Tibial artery (tissue), 4 donors: ENCODE results near the gene ENHO.

Source experiments
- DNase-seq, 2 donors: peaks; one replicate each; pipeline ENCODE4 v3.0.0-alpha.2; 2019
- H3K27ac ChIP-seq, 2 donors: fragments of 200-600 bp; sonication (generic) in 1 of 2; 1 replicate in 1 of 2; 2 replicates in 1 of 2; pipeline ENCODE4 v1.5.1; 2018 to 2019; ENCODE audit warnings: mild to moderate bottlenecking in 1 of 2
- H3K27me3 ChIP-seq, 2 donors: fragments of 200-600 bp; sonication (generic) in 1 of 2; one replicate each; pipeline versions ENCODE4 v1.5.1 to v1.6.0; 2016 to 2019
- H3K36me3 ChIP-seq, 3 donors: fragments of 200-600 bp; sonication (generic) in 2 of 3; one replicate each; pipeline ENCODE4 v1.5.1; 2016 to 2019; ENCODE audit warnings: mild to moderate bottlenecking in 2 of 3
- H3K4me1 ChIP-seq, 4 donors: fragments of 200-600 bp; sonication (generic) in 2 of 4; 1 replicate in 3 of 4; 2 replicates in 1 of 4; pipeline ENCODE4 v1.5.1; 2016 to 2019
- H3K4me3 ChIP-seq, 2 donors: fragments of 200-600 bp; sonication (generic) in 1 of 2; 1 replicate in 1 of 2; 2 replicates in 1 of 2; pipeline ENCODE4 v1.5.1; 2018 to 2019; ENCODE audit warnings: mild to moderate bottlenecking in 2 of 2
- H3K9me3 ChIP-seq, 3 donors: fragments of 200-600 bp; sonication (generic) in 1 of 3; one replicate each; pipeline ENCODE4 v1.5.1; 2016 to 2019
- CTCF ChIP-seq, 2 experiments: fragments of 200-600 bp in 1 of 2; fragments of 450-650 bp in 1 of 2; IDR thresholded peaks; one replicate each; pipeline ENCODE4 v1.5.1; 2017 to 2019; ENCODE audit warnings: antibody characterized with exemption in 2 of 2, mild to moderate bottlenecking in 1 of 2, moderate library complexity in 1 of 2
- intact Hi-C: fragments of 100-400 bp; cut with DNase I; formaldehyde crosslinking; loops from one replicate; pipeline ENCODE4 v1.15.0; 2023; ENCODE audit warnings: low total_unique reads

Gene ENHO

DNA sequence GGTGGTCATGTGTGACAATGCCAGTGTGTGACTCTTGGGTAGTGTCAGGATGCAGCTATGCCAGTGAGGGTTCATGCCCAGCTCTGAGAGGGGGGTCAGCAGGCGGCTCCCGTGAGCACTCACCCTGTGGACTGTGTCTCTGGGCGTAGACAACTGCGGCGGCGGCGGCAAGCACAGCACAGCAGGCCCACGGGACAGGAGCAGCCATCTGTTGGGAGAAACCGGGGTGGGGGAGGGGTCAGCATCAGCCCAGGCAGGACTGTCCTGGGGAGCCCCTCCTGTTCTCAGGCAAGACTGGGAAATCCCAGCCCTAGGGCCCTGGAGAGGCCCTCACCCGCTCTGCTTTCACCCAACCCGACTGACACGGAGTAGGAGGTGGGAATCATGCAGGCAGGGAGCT, 46.0 kb upstream of the ENHO start:
- Histone ChIP-seq H3K4me3 (no peak overlapping the region), H3K27ac (no peak overlapping the region), H3K36me3 (no peaks in the 10 kb centered on the region), H3K4me1 (no peaks in the 10 kb centered on the region), H3K27me3 (peaks cover 0 to 50% of the 10 kb centered on the region in 2 donors), H3K9me3 (no peaks in the 10 kb centered on the region)
- intact Hi-C loops: no loop called here
- no peak for DNase-seq
- TF ChIP-seq CTCF (IDR thresholded peaks at IDR 0.05): no peak

DNA sequence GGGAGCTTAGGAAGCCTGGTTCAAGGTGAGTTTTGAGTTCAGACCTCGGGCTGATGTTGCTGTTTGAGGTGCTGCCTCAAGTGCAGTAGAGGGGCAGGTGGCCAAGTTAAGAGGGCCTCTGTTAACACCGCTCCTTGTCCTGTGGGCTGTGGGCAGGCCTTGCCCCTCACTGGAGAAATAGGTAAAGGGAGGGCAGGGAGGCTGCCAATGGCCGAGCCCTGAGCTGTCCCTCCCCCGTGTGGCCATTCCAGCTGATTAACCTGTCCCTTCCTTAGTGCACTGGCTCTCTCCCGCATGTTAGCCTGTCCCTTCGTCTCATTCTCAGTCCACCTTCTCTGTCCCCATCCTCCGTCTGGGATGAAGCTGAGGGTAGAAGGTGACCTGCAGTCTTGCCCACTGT, 45.3 kb upstream of the ENHO start:
- intact Hi-C loops: no loop called here
- Histone ChIP-seq H3K27ac (no peak overlapping the region), H3K36me3 (no peaks in the 10 kb centered on the region), H3K4me1 (no peaks in the 10 kb centered on the region), H3K9me3 (no peaks in the 10 kb centered on the region), H3K4me3 (no peak overlapping the region), H3K27me3 (peaks cover 0 to 44% of the 10 kb centered on the region in 2 donors)
- no peak for TF ChIP-seq CTCF (IDR thresholded peaks at IDR 0.05)
- DNase-seq: no peak

- no peak for DNase-seq
- no peak for TF ChIP-seq CTCF (IDR thresholded peaks at IDR 0.05)
- intact Hi-C loops: no loop called here
- Histone ChIP-seq H3K4me3 (no peak overlapping the region), H3K9me3 (peaks cover 0 to 3% (median 0%) of the 10 kb centered on the region in 3 donors), H3K27me3 (peaks cover 0 to 51% of the 10 kb centered on the region in 2 donors), H3K36me3 (no peaks in the 10 kb centered on the region), H3K27ac (no peak overlapping the region), H3K4me1 (no peaks in the 10 kb centered on the region)
Observed at GRCh38 chr9:34566972-34567371, 44.2 kb upstream of the ENHO start.

DNA sequence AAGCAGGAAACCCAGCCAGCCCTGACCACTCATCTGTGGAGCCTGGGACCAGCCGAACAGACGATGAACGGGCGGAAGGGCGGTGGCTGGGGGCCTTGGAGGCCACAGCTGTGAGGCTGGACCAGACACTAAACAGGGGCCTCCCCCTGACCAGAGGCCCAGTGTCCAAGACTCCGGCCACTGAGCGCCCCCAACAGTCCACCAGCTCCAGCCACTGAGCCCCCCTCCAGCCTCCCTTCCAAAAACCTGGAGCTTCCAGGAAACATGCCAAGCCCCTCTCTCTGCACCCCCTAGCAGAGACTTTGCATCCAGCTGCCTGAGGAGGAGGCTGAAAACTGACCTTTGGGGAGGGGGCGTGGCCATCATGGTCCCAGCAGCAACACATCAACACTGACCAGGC, 43.5 kb upstream of the ENHO start:
- Histone ChIP-seq H3K27me3 (peaks cover 0 to 53% of the 10 kb centered on the region in 2 donors), H3K27ac (no peak overlapping the region), H3K36me3 (no peaks in the 10 kb centered on the region), H3K9me3 (peaks cover 0 to 4% (median 0%) of the 10 kb centered on the region in 3 donors), H3K4me1 (no peaks in the 10 kb centered on the region), H3K4me3 (no peak overlapping the region)
- intact Hi-C loops: no loop called here
- DNase-seq: no peak
- no peak for TF ChIP-seq CTCF (IDR thresholded peaks at IDR 0.05)

DNA sequence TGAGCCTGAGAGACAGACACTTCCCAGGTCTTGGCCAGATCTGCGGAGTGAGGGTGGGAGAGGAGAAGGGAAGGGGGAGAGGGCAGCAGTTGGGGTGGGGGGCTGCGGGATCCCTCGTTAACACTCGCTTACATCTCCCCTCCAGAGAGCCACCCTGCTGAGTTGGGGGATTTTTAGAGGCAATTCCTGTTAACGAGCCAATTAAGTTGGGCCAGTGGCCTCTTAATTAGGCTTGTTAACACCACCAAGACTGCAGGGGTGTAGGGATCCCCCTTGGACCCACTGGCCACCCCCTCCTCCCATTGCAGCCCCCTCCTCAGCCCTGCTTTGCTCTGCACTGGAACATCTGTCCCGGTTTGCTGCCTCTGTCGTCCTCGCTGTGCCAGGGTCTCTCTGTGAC, 43.1 kb upstream of the ENHO start:
- Histone ChIP-seq H3K27me3 (peaks cover 0 to 55% of the 10 kb centered on the region in 2 donors), H3K9me3 (peaks cover 0 to 4% (median 0%) of the 10 kb centered on the region in 3 donors), H3K27ac (no peak overlapping the region), H3K36me3 (no peaks in the 10 kb centered on the region), H3K4me1 (no peaks in the 10 kb centered on the region), H3K4me3 (no peak overlapping the region)
- no peak for DNase-seq
- intact Hi-C loops: no loop called here
- no peak for TF ChIP-seq CTCF (IDR thresholded peaks at IDR 0.05)

DNA sequence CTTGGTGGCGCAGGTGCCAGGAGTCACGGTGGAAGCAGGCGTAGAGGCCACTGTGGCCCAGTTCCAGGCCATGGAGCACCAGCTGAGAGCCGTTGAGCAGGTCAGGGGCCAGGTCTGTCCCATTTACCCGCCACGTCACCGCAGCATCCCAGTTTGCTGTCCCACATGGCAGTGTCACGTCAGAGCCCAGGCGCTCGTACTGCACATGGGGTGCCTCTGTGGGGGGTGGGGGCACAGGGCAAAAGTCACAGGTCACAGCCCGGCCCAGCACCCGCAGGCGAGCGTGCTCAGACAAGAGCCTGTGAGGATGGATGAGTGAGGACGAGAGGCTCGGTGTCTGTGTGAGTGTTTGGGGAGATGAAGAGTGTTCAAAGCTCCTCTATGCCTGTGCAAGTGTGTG, 41.8 kb upstream of the ENHO start:
- Histone ChIP-seq H3K4me1 (peaks cover 0 to 7% (median 1%) of the 10 kb centered on the region in 4 donors), H3K4me3 (no peak overlapping the region), H3K9me3 (peaks cover 0 to 4% (median 0%) of the 10 kb centered on the region in 3 donors), H3K27me3 (peaks cover 0 to 61% of the 10 kb centered on the region in 2 donors), H3K27ac (no peak overlapping the region), H3K36me3 (no peaks in the 10 kb centered on the region)
- TF ChIP-seq CTCF (IDR thresholded peaks at IDR 0.05): no peak
- DNase-seq: no peak
- intact Hi-C loops: no loop called here
